Hepatic stellate cell (primary cell): ENCODE data around the gene F8.
"Not testable (repeated sequence)": the region's sequence is repeated elsewhere in the genome, so short reads cannot be mapped to it uniquely, and the experiment has no call there.

Experiments
- DNase-seq: peaks from one replicate; pipeline ENCODE4 v3.0.0; 2011; ENCODE audit warnings: low spot score

Gene F8

GRCh38 chrX:154986826-154987575 lies 35.5 kb downstream of the F8 start:
- DNase-seq, result no peak

GRCh38 chrX:154981116-154981411 lies 41.5 kb downstream of the F8 start:
- DNase-seq, result no peak

GRCh38 chrX:154980330-154981115 lies 42.0 kb downstream of the F8 start:
- peak; percentile 19 for DNase-seq

GRCh38 chrX:154979629-154980028 lies 42.9 kb downstream of the F8 start:
- DNase-seq, result no peak

GRCh38 chrX:154968353-154968752 lies 54.2 kb downstream of the F8 start:
- DNase-seq, result no peak

- DNase-seq, result no peak
Measured at GRCh38 chrX:154967603-154968002, 54.9 kb downstream of the F8 start.

- no peak for DNase-seq
Measured at GRCh38 chrX:154961947-154962346, 60.6 kb downstream of the F8 start.

GRCh38 chrX:154955799-154956198 lies 66.7 kb downstream of the F8 start:
- DNase-seq, result not testable (repeated sequence)

GRCh38 chrX:154939265-154939664 lies 83.3 kb downstream of the F8 start:
- DNase-seq, result not testable (repeated sequence)

GRCh38 chrX:154924771-154925170 lies 97.8 kb downstream of the F8 start:
- DNase-seq, result not testable (repeated sequence)

- peak; percentile 38 for DNase-seq
Measured at GRCh38 chrX:154918060-154918483, 104.5 kb downstream of the F8 start.

GRCh38 chrX:154914052-154914451 lies 108.5 kb downstream of the F8 start:
- no peak for DNase-seq

- not testable (repeated sequence) for DNase-seq
Measured at GRCh38 chrX:154910528-154910927, 112.0 kb downstream of the F8 start.

GRCh38 chrX:154910048-154910447 lies 112.5 kb downstream of the F8 start:
- DNase-seq, result not testable (repeated sequence)

- no peak for DNase-seq
Measured at GRCh38 chrX:154908821-154909220, 113.7 kb downstream of the F8 start.

- no peak for DNase-seq
Measured at GRCh38 chrX:154902408-154902807, 120.1 kb downstream of the F8 start.

- no peak for DNase-seq
Measured at GRCh38 chrX:154900323-154900722, 122.2 kb downstream of the F8 start.

GRCh38 chrX:154892296-154892695 lies 130.2 kb downstream of the F8 start:
- no peak for DNase-seq

- no peak for DNase-seq
Measured at GRCh38 chrX:154890990-154891639, 131.4 kb downstream of the F8 start.

- not testable (repeated sequence) for DNase-seq
Measured at GRCh38 chrX:154886789-154887221, 135.7 kb downstream of the F8 start.

- not testable (repeated sequence) for DNase-seq
Measured at GRCh38 chrX:154886069-154886788, 136.3 kb downstream of the F8 start, which contains the start of gene F8A1. F8A1 (plus strand) TSS chrX:154886355; CDS start chrX:154886375, 20 bp downstream.

- not testable (repeated sequence) for DNase-seq
Measured at GRCh38 chrX:154885549-154885948, 137.0 kb downstream of the F8 start.
